Measurements from ENCODE around the gene MORF4L1.

DNA sequence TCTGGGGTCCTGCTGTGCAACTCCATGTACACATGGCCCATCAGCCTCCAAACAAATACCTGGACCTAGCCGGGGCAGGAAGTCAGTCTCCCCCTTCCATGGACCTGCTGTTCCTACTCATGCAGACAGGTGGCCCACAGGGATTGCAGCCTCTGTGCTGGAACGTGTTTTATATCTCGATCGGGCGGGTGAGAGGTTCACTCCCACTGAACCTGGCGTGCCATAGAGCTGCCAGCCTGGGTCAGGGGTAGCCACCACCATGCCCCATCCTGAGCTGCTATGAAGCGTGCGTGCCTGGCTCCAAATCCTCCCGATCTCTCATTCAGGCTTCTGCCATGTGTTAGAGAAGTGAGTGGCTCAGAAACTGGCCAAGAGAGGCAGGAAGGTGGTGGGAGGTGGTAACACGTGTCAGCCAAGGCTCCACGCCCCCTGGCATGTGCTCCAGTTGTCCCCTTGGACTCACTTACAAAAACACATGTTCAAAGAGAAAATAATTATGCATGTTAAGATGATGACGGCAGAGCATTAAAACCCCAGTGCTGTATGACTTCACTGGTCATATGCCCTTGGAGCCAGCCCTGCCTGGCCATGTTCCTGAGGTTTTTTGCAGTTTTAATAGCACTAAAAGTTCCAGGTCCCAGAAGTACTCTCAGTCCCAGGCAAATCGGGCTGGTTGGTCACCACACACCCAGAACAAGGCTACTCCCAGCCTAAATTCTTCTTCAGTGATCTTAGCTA is 41.5 kb downstream of the MORF4L1 start:
- TF ChIP-seq, protein P1, sequence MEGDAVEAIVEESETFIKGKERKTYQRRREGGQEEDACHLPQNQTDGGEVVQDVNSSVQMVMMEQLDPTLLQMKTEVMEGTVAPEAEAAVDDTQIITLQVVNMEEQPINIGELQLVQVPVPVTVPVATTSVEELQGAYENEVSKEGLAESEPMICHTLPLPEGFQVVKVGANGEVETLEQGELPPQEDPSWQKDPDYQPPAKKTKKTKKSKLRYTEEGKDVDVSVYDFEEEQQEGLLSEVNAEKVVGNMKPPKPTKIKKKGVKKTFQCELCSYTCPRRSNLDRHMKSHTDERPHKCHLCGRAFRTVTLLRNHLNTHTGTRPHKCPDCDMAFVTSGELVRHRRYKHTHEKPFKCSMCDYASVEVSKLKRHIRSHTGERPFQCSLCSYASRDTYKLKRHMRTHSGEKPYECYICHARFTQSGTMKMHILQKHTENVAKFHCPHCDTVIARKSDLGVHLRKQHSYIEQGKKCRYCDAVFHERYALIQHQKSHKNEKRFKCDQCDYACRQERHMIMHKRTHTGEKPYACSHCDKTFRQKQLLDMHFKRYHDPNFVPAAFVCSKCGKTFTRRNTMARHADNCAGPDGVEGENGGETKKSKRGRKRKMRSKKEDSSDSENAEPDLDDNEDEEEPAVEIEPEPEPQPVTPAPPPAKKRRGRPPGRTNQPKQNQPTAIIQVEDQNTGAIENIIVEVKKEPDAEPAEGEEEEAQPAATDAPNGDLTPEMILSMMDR (conservative IDR thresholded peaks at IDR 0.05; ENCODE audit: low read depth, low read length): peak; percentile 41; the same call in 1 of the 2 replicates
- no peak for TF ChIP-seq EZH2 (IDR thresholded peaks at IDR 0.05; ENCODE audit: borderline replicate concordance, low read depth, low read length, poor library complexity, severe bottlenecking)
